NCI-H1436 treated with DMSO at 0.1 percent for 48 hours (cell line): ENCODE data around the gene UBE2V1.

Experiments used
- DNase-seq: peaks from one replicate; lab custom pipeline; 2025; lab: John Stamatoyannopoulos, UW

UBE2V1 gene

GRCh38 chr20:50062006-50062838, 50.7 kb downstream of the UBE2V1 start:
- DNase-seq, result no peak

GRCh38 chr20:50061151-50062005, 51.6 kb downstream of the UBE2V1 start:
- DNase-seq, result no peak

GRCh38 chr20:50058662-50059402, 54.1 kb downstream of the UBE2V1 start:
- DNase-seq, result no peak

GRCh38 chr20:50057714-50058053, 55.3 kb downstream of the UBE2V1 start:
- no peak for DNase-seq

DNA sequence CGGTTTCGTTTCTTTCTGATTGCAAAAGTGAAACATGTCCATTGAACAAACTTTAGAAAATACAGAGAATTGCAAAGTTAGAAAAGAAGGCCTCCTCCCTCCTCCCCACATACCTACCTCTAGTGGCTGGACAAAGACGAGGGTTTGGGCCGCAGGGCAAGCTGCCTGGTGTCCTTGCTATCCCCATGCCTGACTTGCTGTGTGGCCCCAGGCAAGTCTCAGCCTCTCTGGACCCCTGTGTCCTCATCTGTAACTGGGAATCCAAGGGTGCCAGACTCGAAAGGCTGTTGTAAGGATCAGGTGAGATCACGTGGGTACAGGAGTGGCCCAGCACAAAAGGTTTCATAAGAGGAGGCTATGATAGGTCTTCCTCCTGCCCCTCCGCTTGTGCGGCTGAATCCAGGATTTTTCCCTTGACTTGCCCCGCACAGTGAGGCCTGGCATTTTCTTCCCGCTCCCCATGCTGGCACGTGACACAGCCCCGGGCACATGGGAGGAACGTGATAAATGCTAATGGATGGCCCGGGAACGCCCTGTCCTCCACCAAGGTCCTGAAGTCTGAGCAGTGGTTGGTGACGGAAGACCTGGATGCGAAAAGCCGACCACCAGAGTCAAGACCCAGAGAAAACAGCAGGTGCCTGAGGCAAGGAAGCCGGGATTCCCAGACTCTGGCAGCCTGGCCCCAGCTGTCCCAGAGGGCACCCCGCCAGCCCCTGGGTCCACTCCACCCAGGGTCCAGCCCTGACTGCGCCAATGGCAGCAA, 55.8 kb downstream of the UBE2V1 start:
- no peak for DNase-seq

DNA sequence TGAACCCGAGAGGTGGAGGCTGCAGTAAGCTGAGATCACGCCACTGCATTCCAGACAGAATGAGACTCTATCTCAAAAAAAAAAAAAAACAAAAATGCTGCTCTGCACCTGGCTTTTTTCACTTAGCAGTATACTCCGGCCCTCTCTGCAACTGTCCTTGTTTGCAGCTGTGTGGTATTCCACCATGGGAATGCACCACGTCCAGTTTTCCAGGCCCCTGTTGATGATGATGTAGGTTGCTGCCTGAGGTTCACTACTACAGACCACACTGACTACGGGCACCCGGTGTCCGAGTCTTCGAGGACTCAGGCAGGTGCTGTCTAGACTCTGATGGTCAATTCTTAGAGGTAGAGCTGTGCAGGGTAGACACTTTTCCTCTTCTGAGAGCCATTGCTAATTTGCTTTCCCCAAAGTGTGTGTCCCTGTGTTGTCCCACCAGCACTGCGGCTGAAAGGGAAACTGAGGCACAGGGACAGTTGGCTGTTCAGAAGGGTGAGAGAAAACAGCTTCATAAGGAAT, 56.5 kb downstream of the UBE2V1 start:
- no peak for DNase-seq

GRCh38 chr20:50055524-50056083, 57.3 kb downstream of the UBE2V1 start:
- DNase-seq, result no peak

- no peak for DNase-seq
Measured at GRCh38 chr20:50054626-50055511, 58.1 kb downstream of the UBE2V1 start.

- no peak for DNase-seq
Measured at GRCh38 chr20:50054231-50054547, 58.8 kb downstream of the UBE2V1 start.

GRCh38 chr20:50053362-50054230, 59.4 kb downstream of the UBE2V1 start:
- DNase-seq, result no peak

- DNase-seq, result no peak
Measured at GRCh38 chr20:50052550-50053361, 60.2 kb downstream of the UBE2V1 start.

DNA sequence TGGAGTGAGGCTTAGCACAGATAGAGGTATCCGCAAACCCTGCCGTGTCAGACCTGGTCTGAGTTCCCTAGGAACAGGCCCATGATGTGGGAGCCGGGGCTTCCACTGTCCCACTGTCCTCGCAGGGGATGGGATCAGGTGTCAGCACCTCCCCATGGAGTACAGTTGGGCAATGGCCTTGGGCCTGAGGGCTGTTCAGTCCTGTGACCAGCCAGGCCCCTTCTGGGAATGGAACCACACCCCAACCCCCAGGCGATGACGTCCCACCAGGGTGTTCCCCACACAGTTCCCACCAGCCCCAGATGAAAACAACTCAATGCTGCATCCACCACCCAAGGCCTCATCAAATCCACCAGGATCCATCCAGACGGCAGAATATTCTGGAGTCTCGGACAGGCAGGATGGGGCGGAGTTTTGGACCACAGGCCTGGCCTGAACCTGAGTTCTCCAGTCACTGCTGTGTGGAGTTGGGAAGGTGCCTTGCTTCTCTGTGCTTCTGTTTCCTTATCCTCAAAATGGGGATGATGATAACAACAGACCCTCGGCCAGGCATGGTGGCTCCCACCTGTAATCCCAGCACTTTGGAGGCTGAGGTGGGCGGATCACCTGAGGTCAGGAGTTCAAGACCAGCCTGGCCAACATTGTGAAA, 62.2 kb downstream of the UBE2V1 start:
- no peak for DNase-seq

DNA sequence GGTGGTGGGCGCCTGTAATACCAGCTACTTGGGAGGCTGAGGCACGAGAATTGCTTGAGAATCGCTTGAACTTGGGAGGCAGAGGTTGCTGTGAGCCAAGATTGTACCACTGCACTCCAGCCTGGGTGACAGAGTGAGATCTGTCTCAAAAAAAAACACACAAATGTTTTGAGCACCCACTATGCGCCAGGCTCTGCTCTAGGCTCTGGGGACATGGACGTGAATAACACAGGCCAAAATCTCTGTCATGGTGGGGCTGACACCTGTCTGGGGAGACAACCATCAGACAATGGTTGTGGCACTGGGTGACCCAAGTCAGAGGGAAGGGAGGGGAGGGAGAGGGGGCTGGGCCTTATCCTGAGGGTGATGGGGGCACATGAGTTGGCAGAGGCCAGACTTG, 62.7 kb downstream of the UBE2V1 start:
- no peak for DNase-seq

DNA sequence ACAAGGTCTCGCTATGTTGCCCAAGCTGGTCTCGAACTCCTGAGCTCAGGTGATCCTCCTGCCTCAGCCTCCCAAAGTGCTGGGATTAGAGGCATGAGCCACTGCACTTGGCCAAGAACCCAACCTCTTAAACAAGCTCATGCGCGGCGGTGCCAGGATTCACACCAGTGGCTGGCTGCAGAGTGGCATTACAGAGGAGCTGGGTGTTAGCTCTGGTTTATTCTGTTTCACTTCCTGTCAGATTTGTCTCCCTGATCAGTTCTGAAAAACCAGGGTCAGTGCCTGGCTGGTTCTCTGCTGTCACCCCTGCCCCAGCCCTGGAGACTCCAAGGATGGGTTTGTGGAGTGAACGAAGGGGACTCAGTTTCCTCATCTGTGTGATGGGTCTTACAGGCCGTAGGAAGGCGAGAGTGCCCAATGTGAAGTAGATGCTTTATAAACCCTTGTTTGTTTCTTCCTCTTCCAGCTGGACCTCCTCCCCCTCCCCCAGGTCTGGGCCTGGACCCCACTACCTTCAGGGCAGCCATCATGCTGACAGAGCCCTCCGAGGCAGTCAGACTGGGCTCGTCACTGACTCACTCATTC, 63.4 kb downstream of the UBE2V1 start:
- DNase-seq, result no peak

DNA sequence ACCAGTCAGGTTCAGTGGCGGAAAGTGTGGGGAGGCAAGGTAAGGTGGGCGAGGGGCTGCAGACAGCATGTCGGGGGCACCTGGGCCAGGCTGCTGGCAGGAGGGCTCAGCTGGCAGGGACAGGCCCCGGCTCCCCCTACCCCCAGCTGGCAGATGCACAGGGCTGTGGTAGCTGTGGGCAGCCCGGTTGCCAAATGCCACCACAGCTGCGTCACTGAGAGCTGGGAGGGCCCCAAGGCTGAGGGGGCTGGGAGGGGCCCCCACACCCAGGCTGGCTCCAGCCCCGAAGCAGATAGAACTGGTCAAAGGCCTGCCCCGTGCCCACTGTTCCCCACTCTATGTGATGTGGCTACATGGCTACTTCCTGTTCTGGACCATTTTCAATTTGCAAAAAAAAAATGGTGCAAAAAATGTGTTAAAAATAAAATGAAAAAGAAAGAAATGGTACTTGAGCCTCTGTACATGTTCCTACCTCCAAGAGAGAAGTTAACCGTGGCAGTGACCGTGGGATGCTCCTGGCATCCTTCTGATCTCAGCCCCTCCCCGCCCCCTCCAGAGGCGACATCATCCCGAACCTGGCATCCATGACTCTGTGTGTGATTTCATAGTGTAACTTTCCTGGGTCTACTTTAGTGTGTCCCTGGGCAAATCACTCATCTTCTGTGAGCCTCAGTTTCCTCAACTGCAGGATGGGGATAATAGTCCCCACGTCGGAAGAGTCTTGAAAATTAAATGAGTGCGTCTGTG, 64.4 kb downstream of the UBE2V1 start:
- DNase-seq, result no peak

- DNase-seq, result no peak
Measured at GRCh38 chr20:50044353-50044960, 68.5 kb downstream of the UBE2V1 start.
